GM12878 (cell line): Measurements from ENCODE around the gene NFKB2. TPM values are rescaled to one million over a fixed set of nuclear protein-coding genes. Genes with fewer than 3 reads are reported as not detected.

ENCODE experiments used
- ATAC-seq: fragments of 200-7000 bp; cut with Tn5 transposase; 3 replicates; pipeline ENCODE4 v1.9.1; 2020; ENCODE audit warnings: mild to moderate bottlenecking, moderate library complexity
- BruUV-seq: library from RNA; stranded (reverse); fragments of 400-500 nt; replicated peaks from 2 replicates; lab custom pipeline; 2021; lab: Mats Ljungman, UMichigan
- CTCF ChIA-PET: fragments of 300-600 bp; sonication (Branson Sonifier 250); formaldehyde crosslinking; extraction: SDS; loops from one replicate; lab custom pipeline; 2021; ENCODE audit warnings: inconsistent platforms; lab: Yijun Ruan, JAX
- POLR2A ChIA-PET: fragments of 350-600 bp; formaldehyde crosslinking; extraction: SDS; loops from one replicate; lab custom pipeline; 2021; ENCODE audit warnings: inconsistent platforms; lab: Charles Lee
- RAD21 ChIA-PET: fragments of 300-600 bp; sonication (Branson Sonifier 250); formaldehyde crosslinking; loops from one replicate; lab custom pipeline; 2023; ENCODE audit warnings: antibody characterized with exemption; ENCODE audit not compliant: unreplicated experiment; lab: Charles Lee
- SMC1A ChIA-PET: fragments of 300-600 bp; sonication (Branson Sonifier 250); formaldehyde crosslinking; loops from one replicate; lab custom pipeline; 2023; ENCODE audit not compliant: unreplicated experiment, uncharacterized antibody; lab: Charles Lee
- DNase-seq: peaks from one replicate; pipeline ENCODE4 v3.0.0-alpha.2; 2011; ENCODE audit warnings: low read depth, low spot score
- FAIRE-seq: peaks from 3 replicates; lab custom pipeline; 2011; peaks lifted over from hg19 to GRCh38; lab: Jason Lieb, UNC
- H2AFZ ChIP-seq: 2 replicates; pipeline ENCODE4 v1.6.0; 2011; ENCODE audit warnings: low read depth, low read length, control low read depth; ENCODE audit not compliant: control insufficient read depth
- H3K27ac ChIP-seq: 2 replicates; pipeline ENCODE4 v1.5.1; 2011; ENCODE audit warnings: control low read depth; ENCODE audit not compliant: control insufficient read depth, insufficient read depth
- H3K27me3 ChIP-seq, 2 experiments: replicated peaks in 1 of 2; 2 replicates each; pipeline versions ENCODE4 v1.6.0 to v1.6.1; 2011; ENCODE audit warnings: low read length in 1 of 2; ENCODE audit not compliant: control insufficient read depth in 2 of 2, insufficient read depth in 2 of 2
- H3K36me3 ChIP-seq, 2 experiments: 2 replicates each; pipeline ENCODE4 v1.5.1; 2011; ENCODE audit warnings: low read length in 1 of 2; ENCODE audit not compliant: control insufficient read depth in 2 of 2, insufficient read depth in 2 of 2
- H3K4me1 ChIP-seq: 2 replicates; pipeline ENCODE4 v1.6.1; 2011; ENCODE audit warnings: mild to moderate bottlenecking, low read length, moderate library complexity, mixed read lengths; ENCODE audit not compliant: control insufficient read depth, insufficient read depth
- H3K4me2 ChIP-seq: 2 replicates; pipeline ENCODE4 v1.6.0; 2011; ENCODE audit warnings: control low read depth; ENCODE audit not compliant: control insufficient read depth, insufficient read depth
- H3K4me3 ChIP-seq: fragments of 200-600 bp; sonication (generic); 2 replicates; pipeline ENCODE4 v1.5.1; 2016
- H3K79me2 ChIP-seq: 2 replicates; pipeline ENCODE4 v1.6.0; 2011; ENCODE audit warnings: low read length; ENCODE audit not compliant: control insufficient read depth, insufficient read depth
- H3K9ac ChIP-seq: 2 replicates; pipeline ENCODE4 v1.8.0; 2011; ENCODE audit warnings: low read length, control low read depth, mixed read lengths; ENCODE audit not compliant: control insufficient read depth, insufficient read depth
- H3K9me3 ChIP-seq: replicated peaks from 3 replicates; pipeline ENCODE4 v1.5.1; 2011; ENCODE audit warnings: mild to moderate bottlenecking, low read length; ENCODE audit not compliant: control insufficient read depth, insufficient read depth
- H4K20me1 ChIP-seq: 2 replicates; pipeline ENCODE4 v1.6.0; 2011; ENCODE audit not compliant: control insufficient read depth, insufficient read depth
- BCLAF1 ChIP-seq: fragments of 450-650 bp; IDR thresholded peaks from 2 replicates; pipeline ENCODE4 v1.6.1; 2017; ENCODE audit warnings: antibody characterized with exemption, mild to moderate bottlenecking, moderate library complexity
- BHLHE40 ChIP-seq, 2 experiments: fragments of 450-650 bp in 1 of 2; IDR thresholded peaks; 2 replicates each; pipeline ENCODE4 v1.6.1; 2011 to 2017; ENCODE audit warnings: low read depth in 2 of 2, borderline replicate concordance in 1 of 2, improper control_type of control experiment in 1 of 2, low read length in 1 of 2, mild to moderate bottlenecking in 1 of 2
- EZH2 ChIP-seq: IDR thresholded peaks from 2 replicates; pipeline ENCODE4 v1.6.1; 2012; ENCODE audit warnings: low read depth, mild to moderate bottlenecking, control low read depth, inconsistent platforms, low read length, borderline replicate concordance; ENCODE audit not compliant: control insufficient read depth
- GATAD2B ChIP-seq: fragments of 450-650 bp; conservative IDR thresholded peaks from 2 replicates; pipeline ENCODE4 v1.6.1; 2017; ENCODE audit warnings: low read depth, mild to moderate bottlenecking, moderate library complexity
- HDGF ChIP-seq: fragments of 450-650 bp; IDR thresholded peaks from 2 replicates; pipeline ENCODE4 v1.6.1; 2016; ENCODE audit warnings: antibody characterized with exemption
- IRF4 ChIP-seq: IDR thresholded peaks from 2 replicates; pipeline ENCODE4 v1.6.1; 2011; ENCODE audit warnings: low read depth, low read length
- MTA2 ChIP-seq: fragments of 450-650 bp; IDR thresholded peaks from 2 replicates; pipeline ENCODE4 v1.6.1; 2016; ENCODE audit warnings: low read depth, mild to moderate bottlenecking, moderate library complexity
- NFYB ChIP-seq: IDR thresholded peaks from 2 replicates; pipeline ENCODE4 v1.6.1; 2011; ENCODE audit warnings: low read depth, mild to moderate bottlenecking, low read length, improper control_type of control experiment, moderate library complexity; ENCODE audit not compliant: insufficient read depth
- PKNOX1 ChIP-seq: fragments of 450-650 bp; IDR thresholded peaks from 2 replicates; pipeline ENCODE4 v1.6.1; 2016; ENCODE audit warnings: mild to moderate bottlenecking
- PML ChIP-seq: IDR thresholded peaks from 2 replicates; pipeline ENCODE4 v1.6.1; 2012; ENCODE audit warnings: low read length, inconsistent platforms
- POLR2AphosphoS5 ChIP-seq: IDR thresholded peaks from 2 replicates; pipeline ENCODE4 v1.6.1; 2011; ENCODE audit warnings: mild to moderate bottlenecking, low read length, inconsistent platforms
- RCOR1 ChIP-seq: conservative IDR thresholded peaks from 2 replicates; pipeline ENCODE4 v1.6.1; 2012; ENCODE audit warnings: low read depth, low read length, improper control_type of control experiment
- TAF1 ChIP-seq: IDR thresholded peaks from 2 replicates; pipeline ENCODE4 v1.6.1; 2011; ENCODE audit warnings: mild to moderate bottlenecking, low read depth, low read length, borderline replicate concordance
- TBL1XR1 ChIP-seq: IDR thresholded peaks from 2 replicates; pipeline ENCODE4 v1.6.1; 2012; ENCODE audit warnings: low read depth, low read length, improper control_type of control experiment
- TCF3 ChIP-seq: IDR thresholded peaks from 2 replicates; pipeline ENCODE4 v1.6.1; 2012; ENCODE audit warnings: low read depth, mild to moderate bottlenecking, low read length, borderline replicate concordance; ENCODE audit not compliant: insufficient read depth
- USF1 ChIP-seq: IDR thresholded peaks from 2 replicates; pipeline ENCODE4 v1.6.1; 2011; ENCODE audit warnings: borderline replicate concordance, low read depth, mild to moderate bottlenecking, moderate library complexity, mixed read lengths, low read length; ENCODE audit not compliant: insufficient read depth; ENCODE audit errors: extremely low read length
- WGBS: methylation state at CpG from one replicate; pipeline ENCODE4 v1.1.6; 2016; ENCODE audit warnings: low lambda C conversion rate; ENCODE audit not compliant: insufficient replicate concordance, insufficient coverage; ENCODE audit errors: missing lambda C conversion rate; 5-methylcytosine and 5-hydroxymethylcytosine counted together
- in situ Hi-C: fragments of 300-500 bp; cut with MboI; formaldehyde crosslinking; loops from 9 replicates; pipeline ENCODE4 v1.14.3; 2018; ENCODE audit warnings: mixed read lengths
- intact Hi-C: fragments of 100-400 bp; cut with micrococcal nuclease; formaldehyde crosslinking; loops from one replicate; pipeline ENCODE4 v1.14.2; 2022; ENCODE audit not compliant: unreplicated experiment
- polyA plus RNA-seq, 11 experiments: library from polyadenylated mRNA; depleted of rRNA in 4 of 11; unstranded in 6 of 11; stranded (reverse) in 5 of 11; fragments of >200 nt; fragmentation: Nextera tagmentation in 4 of 11; fragmentation: Illumina TruSeq in 1 of 11; extraction: Ambion mirVana in 4 of 11; extraction: Trizol in 1 of 11; gene quantifications; 1 replicate in 1 of 11; 2 replicates in 10 of 11; pipeline versions ENCODE4 v1.2.1 to v1.2.3, GENCODE V29; 2011 to 2016; ENCODE audit warnings: inconsistent platforms in 2 of 11, missing spikeins in 2 of 11, low read depth in 1 of 11
- total RNA-seq, 4 experiments: library from RNA; depleted of rRNA in 3 of 4; stranded (reverse); fragments of >200 nt in 3 of 4; fragmentation: Illumina TruSeq in 1 of 4; extraction: Trizol in 1 of 4; gene quantifications; 2 replicates each; pipeline versions ENCODE4 v1.2.1 to v1.2.3, GENCODE V29; 2013 to 2021

Gene NFKB2
- total and polyA plus RNA-seq, 10 of the 15 experiments (the other 5 are each of a cell fraction or from before 2014, with no cell fraction given): 0.56 to 144 (median 49.4) TPM

GRCh38 chr10:102422545-102423129, 27.1 kb downstream of the NFKB2 start (continued):
- peak; percentile 49 for TF ChIP-seq USF1
- peak; percentile 71 for TF ChIP-seq HDGF
- TF ChIP-seq NFYB: 0 out of 2 replicates have a peak, but pooled peaks have one; percentile 21

- Histone ChIP-seq H3K27ac (no peak overlapping the region), H3K4me2 (no peak overlapping the region), H4K20me1 (peaks cover 2% of the 10 kb centered on the region; the same call in 1 of the 2 replicates), H3K27me3 (no peaks in the 10 kb centered on the region; a peak in 1 of 4 replicates), H3K9ac (no peak overlapping the region), H3K36me3 (peaks cover 0 to 5% of the 10 kb centered on the region in 2 experiments; a peak in 2 of 4 replicates), H3K4me1 (peaks cover 18% of the 10 kb centered on the region), H2AFZ (no peak overlapping the region), H3K9me3 (no peaks in the 10 kb centered on the region), H3K4me3 (no peak overlapping the region), H3K79me2 (peaks cover 7% of the 10 kb centered on the region)
- in situ Hi-C loops: no loop called here
- intact Hi-C loops: no loop called here
- RAD21 ChIA-PET: interaction anchor here (0.9 to 2.0 kb wide), 5 partner anchors 10 to 272 kb away, joined by 3 to 10 read pairs (median 3); partner anchors contain the start of gene NOLC1
- SMC1A ChIA-PET: interaction anchor here (1.2 to 4.2 kb wide), 6 partner anchors 11 to 72 kb away, joined by 3 to 42 read pairs (median 4); partner anchors contain the start of genes C10orf95, CUEDC2 and NFKB2
- DNase-seq: no peak
- CTCF ChIA-PET: interaction anchor here (0.7 to 5.6 kb wide), 15 partner anchors 8 to 254 kb away, joined by 3 to 90 read pairs (median 10); partner anchors contain the start of genes C10orf95, CUEDC2, ELOVL3 and NFKB2
- no peak for FAIRE-seq
- POLR2A ChIA-PET: interaction anchor here (2.2 to 4.9 kb wide), 3 partner anchors 13 to 28 kb away, joined by 5 to 35 read pairs (median 28); partner anchors contain the start of genes C10orf95 and NFKB2
- no peak for ATAC-seq
- no TSS peak for BruUV-seq
- WGBS: 88% methylated on average over 13 of the region's 13 CpGs
- TF ChIP-seq PKNOX1: no peak
- TF ChIP-seq POLR2AphosphoS5: no peak
- TF ChIP-seq BCLAF1: no peak
- no peak for TF ChIP-seq TCF3
- no peak for TF ChIP-seq PML
- no peak for TF ChIP-seq RCOR1
- no peak for TF ChIP-seq IRF4
- no peak for TF ChIP-seq MTA2
- no peak for TF ChIP-seq BHLHE40 (IDR thresholded peaks at IDR 0.05; ENCODE audit: borderline replicate concordance in 1 of 2, low read depth in 2 of 2, low read length in 1 of 2)
- TF ChIP-seq TAF1: no peak
- TF ChIP-seq EZH2: no peak
- TF ChIP-seq GATAD2B: no peak
- no peak for TF ChIP-seq TBL1XR1
Measured at GRCh38 chr10:102423372-102423968, 28.0 kb downstream of the NFKB2 start.
